HEK293T (cell line): Measurements from ENCODE around the gene CADPS.

Experiments used
- SUZ12 ChIP-seq: fragments of 450-650 bp; IDR thresholded peaks from 2 replicates; pipeline ENCODE4 v1.6.1; 2016; ENCODE audit warnings: mild to moderate bottlenecking
- ZNF384 ChIP-seq: fragments of 450-650 bp; IDR thresholded peaks from 2 replicates; pipeline ENCODE4 v1.6.1; 2016

- TF ChIP-seq SUZ12: no peak
- no peak for TF ChIP-seq ZNF384
Measured at GRCh38 chr3:62677926-62678325, 197.3 kb downstream of the CADPS start.
